Right lobe of liver (tissue), 4 donors: ENCODE data around the gene BCL6B.

ENCODE experiments used
- POLR2A ChIP-seq: fragments of 450-650 bp; IDR thresholded peaks from one replicate; pipeline ENCODE4 v1.6.1; 2017; ENCODE audit warnings: antibody characterized with exemption, mild to moderate bottlenecking
- TF ChIP-seq, protein P1 (sequence below), 4 donors: fragments of 200-600 bp in 3 of 4; fragments of 450-650 bp in 1 of 4; IDR thresholded peaks; one replicate each; pipeline versions ENCODE4 v1.5.1 to v1.8.0; 2016 to 2022; ENCODE audit warnings: antibody characterized with exemption in 4 of 4, mild to moderate bottlenecking in 2 of 4
- donor health status: DM: no; HTN: no; CAD: no.
- donor health status: DM: no; HTN: no; CAD: no.
- donor health status: DM: no; HTN: yes; CAD: no.

DNA sequence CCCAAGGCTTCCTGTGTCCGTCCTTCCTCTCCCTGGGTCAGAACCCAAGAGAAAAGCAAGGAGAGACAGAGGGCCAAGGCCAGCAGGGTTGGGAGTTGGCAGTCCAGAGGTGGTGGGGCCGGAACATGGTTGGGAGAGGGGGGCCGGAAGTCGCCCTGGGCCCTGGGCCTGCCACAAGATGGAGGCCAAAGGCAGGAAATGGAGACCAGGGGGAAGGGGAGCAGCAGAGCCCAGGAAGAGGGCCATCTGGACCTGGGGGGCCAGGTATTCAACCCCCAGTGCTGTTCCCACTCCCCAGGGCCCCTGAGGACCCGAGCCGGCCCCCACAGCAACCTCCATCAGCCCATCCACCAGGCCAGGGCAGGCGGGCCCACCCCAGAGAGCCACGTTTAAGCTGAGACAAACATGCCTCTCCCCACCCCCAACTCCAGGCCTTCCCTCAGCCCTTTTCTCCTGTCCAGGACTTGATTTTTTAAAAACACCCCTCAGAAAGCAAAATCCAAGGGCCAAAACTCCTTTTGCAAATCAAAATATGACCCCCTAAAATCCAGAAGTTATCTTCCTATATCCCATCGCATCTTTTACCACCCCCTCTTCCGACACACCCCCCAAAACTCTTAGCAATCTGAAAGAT, 4.4 kb upstream of the BCL6B start:
- TF ChIP-seq, protein P1, sequence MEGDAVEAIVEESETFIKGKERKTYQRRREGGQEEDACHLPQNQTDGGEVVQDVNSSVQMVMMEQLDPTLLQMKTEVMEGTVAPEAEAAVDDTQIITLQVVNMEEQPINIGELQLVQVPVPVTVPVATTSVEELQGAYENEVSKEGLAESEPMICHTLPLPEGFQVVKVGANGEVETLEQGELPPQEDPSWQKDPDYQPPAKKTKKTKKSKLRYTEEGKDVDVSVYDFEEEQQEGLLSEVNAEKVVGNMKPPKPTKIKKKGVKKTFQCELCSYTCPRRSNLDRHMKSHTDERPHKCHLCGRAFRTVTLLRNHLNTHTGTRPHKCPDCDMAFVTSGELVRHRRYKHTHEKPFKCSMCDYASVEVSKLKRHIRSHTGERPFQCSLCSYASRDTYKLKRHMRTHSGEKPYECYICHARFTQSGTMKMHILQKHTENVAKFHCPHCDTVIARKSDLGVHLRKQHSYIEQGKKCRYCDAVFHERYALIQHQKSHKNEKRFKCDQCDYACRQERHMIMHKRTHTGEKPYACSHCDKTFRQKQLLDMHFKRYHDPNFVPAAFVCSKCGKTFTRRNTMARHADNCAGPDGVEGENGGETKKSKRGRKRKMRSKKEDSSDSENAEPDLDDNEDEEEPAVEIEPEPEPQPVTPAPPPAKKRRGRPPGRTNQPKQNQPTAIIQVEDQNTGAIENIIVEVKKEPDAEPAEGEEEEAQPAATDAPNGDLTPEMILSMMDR (IDR thresholded peaks at IDR 0.05): no peak
- no peak for TF ChIP-seq POLR2A
